Hepatocyte (in vitro differentiated cells): ENCODE data around the gene LYZL4.

Experiments
- EZH2 ChIP-seq: fragments of 200-600 bp; sonication (generic); IDR thresholded peaks from 2 replicates; pipeline ENCODE4 v1.6.1; 2016; ENCODE audit warnings: antibody characterized with exemption, mild to moderate bottlenecking, borderline replicate concordance
- EZH2phosphoT487 ChIP-seq: fragments of 200-600 bp; sonication (generic); IDR thresholded peaks from one replicate; pipeline ENCODE4 v1.6.1; 2018; ENCODE audit warnings: antibody characterized with exemption, mild to moderate bottlenecking, low read depth, moderate library complexity; ENCODE audit not compliant: unreplicated experiment, severe bottlenecking
- TF ChIP-seq, protein P1 (sequence below): fragments of 200-600 bp; sonication (generic); IDR thresholded peaks from 2 replicates; pipeline ENCODE4 v1.5.1; 2016; ENCODE audit warnings: antibody characterized with exemption, mild to moderate bottlenecking; ENCODE audit not compliant: poor library complexity

DNA sequence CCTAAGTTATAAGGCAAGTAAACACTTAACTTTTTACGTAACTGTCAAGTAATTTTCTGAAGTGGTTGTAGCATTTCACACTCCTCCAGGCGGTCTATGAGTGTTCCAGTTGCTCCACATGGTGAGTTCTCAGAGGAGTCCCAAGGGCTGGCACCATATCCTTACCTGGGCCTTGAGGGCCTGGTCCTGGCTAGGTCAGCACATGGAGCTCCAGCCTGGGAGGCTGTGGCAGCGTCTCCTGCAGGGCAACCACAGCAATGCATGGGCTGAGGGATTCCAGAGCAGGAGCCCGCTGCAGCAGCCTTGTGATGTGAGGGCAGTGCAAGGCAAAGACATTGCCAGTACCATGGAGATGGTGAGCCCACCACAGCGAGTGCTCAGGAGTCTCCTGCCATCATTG, 32.2 kb upstream of the LYZL4 start:
- TF ChIP-seq, protein P1, sequence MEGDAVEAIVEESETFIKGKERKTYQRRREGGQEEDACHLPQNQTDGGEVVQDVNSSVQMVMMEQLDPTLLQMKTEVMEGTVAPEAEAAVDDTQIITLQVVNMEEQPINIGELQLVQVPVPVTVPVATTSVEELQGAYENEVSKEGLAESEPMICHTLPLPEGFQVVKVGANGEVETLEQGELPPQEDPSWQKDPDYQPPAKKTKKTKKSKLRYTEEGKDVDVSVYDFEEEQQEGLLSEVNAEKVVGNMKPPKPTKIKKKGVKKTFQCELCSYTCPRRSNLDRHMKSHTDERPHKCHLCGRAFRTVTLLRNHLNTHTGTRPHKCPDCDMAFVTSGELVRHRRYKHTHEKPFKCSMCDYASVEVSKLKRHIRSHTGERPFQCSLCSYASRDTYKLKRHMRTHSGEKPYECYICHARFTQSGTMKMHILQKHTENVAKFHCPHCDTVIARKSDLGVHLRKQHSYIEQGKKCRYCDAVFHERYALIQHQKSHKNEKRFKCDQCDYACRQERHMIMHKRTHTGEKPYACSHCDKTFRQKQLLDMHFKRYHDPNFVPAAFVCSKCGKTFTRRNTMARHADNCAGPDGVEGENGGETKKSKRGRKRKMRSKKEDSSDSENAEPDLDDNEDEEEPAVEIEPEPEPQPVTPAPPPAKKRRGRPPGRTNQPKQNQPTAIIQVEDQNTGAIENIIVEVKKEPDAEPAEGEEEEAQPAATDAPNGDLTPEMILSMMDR = no peak
- TF ChIP-seq EZH2phosphoT487 (no peak), EZH2 (no peak)
